GM12878 (cell line): ENCODE results near the gene MRPL36. TPM values are rescaled to one million over a fixed set of nuclear protein-coding genes. Genes with fewer than 3 reads are reported as not detected.
"Not testable (repeated sequence)": the region's sequence is repeated elsewhere in the genome, so short reads cannot be mapped to it uniquely, and the experiment has no call there.

Source experiments
- ATAC-seq: fragments of 200-7000 bp; cut with Tn5 transposase; 3 replicates; pipeline ENCODE4 v1.9.1; 2020; ENCODE audit warnings: mild to moderate bottlenecking, moderate library complexity
- BruUV-seq: library from RNA; stranded (reverse); fragments of 400-500 nt; replicated peaks from 2 replicates; lab custom pipeline; 2021; lab: Mats Ljungman, UMichigan
- CTCF ChIA-PET: fragments of 300-600 bp; sonication (Branson Sonifier 250); formaldehyde crosslinking; extraction: SDS; loops from one replicate; lab custom pipeline; 2021; ENCODE audit warnings: inconsistent platforms; lab: Yijun Ruan, JAX
- POLR2A ChIA-PET: fragments of 350-600 bp; formaldehyde crosslinking; extraction: SDS; loops from one replicate; lab custom pipeline; 2021; ENCODE audit warnings: inconsistent platforms; lab: Charles Lee
- RAD21 ChIA-PET: fragments of 300-600 bp; sonication (Branson Sonifier 250); formaldehyde crosslinking; loops from one replicate; lab custom pipeline; 2023; ENCODE audit warnings: antibody characterized with exemption; ENCODE audit not compliant: unreplicated experiment; lab: Charles Lee
- SMC1A ChIA-PET: fragments of 300-600 bp; sonication (Branson Sonifier 250); formaldehyde crosslinking; loops from one replicate; lab custom pipeline; 2023; ENCODE audit not compliant: unreplicated experiment, uncharacterized antibody; lab: Charles Lee
- DNase-seq: peaks from one replicate; pipeline ENCODE4 v3.0.0-alpha.2; 2011; ENCODE audit warnings: low read depth, low spot score
- FAIRE-seq: peaks from 3 replicates; lab custom pipeline; 2011; peaks lifted over from hg19 to GRCh38; lab: Jason Lieb, UNC
- H2AFZ ChIP-seq: 2 replicates; pipeline ENCODE4 v1.6.0; 2011; ENCODE audit warnings: low read depth, low read length, control low read depth; ENCODE audit not compliant: control insufficient read depth
- H3K27ac ChIP-seq: 2 replicates; pipeline ENCODE4 v1.5.1; 2011; ENCODE audit warnings: control low read depth; ENCODE audit not compliant: control insufficient read depth, insufficient read depth
- H3K27me3 ChIP-seq, 2 experiments: replicated peaks in 1 of 2; 2 replicates each; pipeline versions ENCODE4 v1.6.0 to v1.6.1; 2011; ENCODE audit warnings: low read length in 1 of 2; ENCODE audit not compliant: control insufficient read depth in 2 of 2, insufficient read depth in 2 of 2
- H3K36me3 ChIP-seq, 2 experiments: 2 replicates each; pipeline ENCODE4 v1.5.1; 2011; ENCODE audit warnings: low read length in 1 of 2; ENCODE audit not compliant: control insufficient read depth in 2 of 2, insufficient read depth in 2 of 2
- H3K4me1 ChIP-seq: 2 replicates; pipeline ENCODE4 v1.6.1; 2011; ENCODE audit warnings: mild to moderate bottlenecking, low read length, moderate library complexity, mixed read lengths; ENCODE audit not compliant: control insufficient read depth, insufficient read depth
- H3K4me2 ChIP-seq: 2 replicates; pipeline ENCODE4 v1.6.0; 2011; ENCODE audit warnings: control low read depth; ENCODE audit not compliant: control insufficient read depth, insufficient read depth
- H3K4me3 ChIP-seq: fragments of 200-600 bp; sonication (generic); 2 replicates; pipeline ENCODE4 v1.5.1; 2016
- H3K79me2 ChIP-seq: 2 replicates; pipeline ENCODE4 v1.6.0; 2011; ENCODE audit warnings: low read length; ENCODE audit not compliant: control insufficient read depth, insufficient read depth
- H3K9ac ChIP-seq: 2 replicates; pipeline ENCODE4 v1.8.0; 2011; ENCODE audit warnings: low read length, control low read depth, mixed read lengths; ENCODE audit not compliant: control insufficient read depth, insufficient read depth
- H3K9me3 ChIP-seq: replicated peaks from 3 replicates; pipeline ENCODE4 v1.5.1; 2011; ENCODE audit warnings: mild to moderate bottlenecking, low read length; ENCODE audit not compliant: control insufficient read depth, insufficient read depth
- H4K20me1 ChIP-seq: 2 replicates; pipeline ENCODE4 v1.6.0; 2011; ENCODE audit not compliant: control insufficient read depth, insufficient read depth
- BCL11A ChIP-seq: IDR thresholded peaks from 2 replicates; pipeline ENCODE4 v1.6.1; 2011; ENCODE audit warnings: low read depth, low read length
- CHD2 ChIP-seq: IDR thresholded peaks from 2 replicates; pipeline ENCODE4 v1.6.1; 2011; ENCODE audit warnings: low read depth, low read length, improper control_type of control experiment, borderline replicate concordance
- CTCF ChIP-seq, 3 experiments: IDR thresholded peaks in 2 of 3; conservative IDR thresholded peaks in 1 of 3; 2 replicates each; pipeline ENCODE4 v1.5.1; 2011; ENCODE audit warnings: low read depth in 3 of 3, low read length in 3 of 3, mild to moderate bottlenecking in 3 of 3, control low read depth in 2 of 3, moderate library complexity in 2 of 3, inconsistent platforms in 1 of 3, mixed read lengths in 1 of 3; ENCODE audit not compliant: control insufficient read depth in 2 of 3, insufficient read depth in 1 of 3; ENCODE audit errors: extremely low read depth in 1 of 3
- DPF2 ChIP-seq: fragments of 450-650 bp; IDR thresholded peaks from 2 replicates; pipeline ENCODE4 v1.6.1; 2017; ENCODE audit warnings: mild to moderate bottlenecking
- EZH2 ChIP-seq: IDR thresholded peaks from 2 replicates; pipeline ENCODE4 v1.6.1; 2012; ENCODE audit warnings: low read depth, mild to moderate bottlenecking, control low read depth, inconsistent platforms, low read length, borderline replicate concordance; ENCODE audit not compliant: control insufficient read depth
- LARP7 ChIP-seq: fragments of 450-650 bp; IDR thresholded peaks from 2 replicates; pipeline ENCODE4 v1.6.1; 2017; ENCODE audit warnings: mild to moderate bottlenecking
- MYC ChIP-seq: IDR thresholded peaks from 2 replicates; pipeline ENCODE4 v1.6.1; 2011; ENCODE audit warnings: mild to moderate bottlenecking, low read length, moderate library complexity, inconsistent platforms; ENCODE audit not compliant: insufficient read depth, insufficient replicate concordance, insufficient read length, severe bottlenecking
- NBN ChIP-seq: fragments of 450-650 bp; IDR thresholded peaks from 2 replicates; pipeline ENCODE4 v1.6.1; 2016
- NKRF ChIP-seq: fragments of 450-650 bp; conservative IDR thresholded peaks from 2 replicates; pipeline ENCODE4 v1.6.1; 2017; ENCODE audit warnings: mild to moderate bottlenecking, moderate library complexity
- TCF12 ChIP-seq: IDR thresholded peaks from 2 replicates; pipeline ENCODE4 v1.6.1; 2011; ENCODE audit warnings: low read depth, mild to moderate bottlenecking, low read length
- WGBS: methylation state at CpG from one replicate; pipeline ENCODE4 v1.1.6; 2016; ENCODE audit warnings: low lambda C conversion rate; ENCODE audit not compliant: insufficient replicate concordance, insufficient coverage; ENCODE audit errors: missing lambda C conversion rate; 5-methylcytosine and 5-hydroxymethylcytosine counted together
- in situ Hi-C: fragments of 300-500 bp; cut with MboI; formaldehyde crosslinking; loops from 9 replicates; pipeline ENCODE4 v1.14.3; 2018; ENCODE audit warnings: mixed read lengths
- intact Hi-C: fragments of 100-400 bp; cut with micrococcal nuclease; formaldehyde crosslinking; loops from one replicate; pipeline ENCODE4 v1.14.2; 2022; ENCODE audit not compliant: unreplicated experiment
- polyA plus RNA-seq, 11 experiments: library from polyadenylated mRNA; depleted of rRNA in 4 of 11; unstranded in 6 of 11; stranded (reverse) in 5 of 11; fragments of >200 nt; fragmentation: Nextera tagmentation in 4 of 11; fragmentation: Illumina TruSeq in 1 of 11; extraction: Ambion mirVana in 4 of 11; extraction: Trizol in 1 of 11; gene quantifications; 1 replicate in 1 of 11; 2 replicates in 10 of 11; pipeline versions ENCODE4 v1.2.1 to v1.2.3, GENCODE V29; 2011 to 2016; ENCODE audit warnings: inconsistent platforms in 2 of 11, missing spikeins in 2 of 11, low read depth in 1 of 11
- total RNA-seq, 4 experiments: library from RNA; depleted of rRNA in 3 of 4; stranded (reverse); fragments of >200 nt in 3 of 4; fragmentation: Illumina TruSeq in 1 of 4; extraction: Trizol in 1 of 4; gene quantifications; 2 replicates each; pipeline versions ENCODE4 v1.2.1 to v1.2.3, GENCODE V29; 2013 to 2021

MRPL36 gene
- total and polyA plus RNA-seq, 10 of the 15 experiments (the other 5 are each of a cell fraction or from before 2014, with no cell fraction given) = 89.2 to 559 (median 152) TPM

GRCh38 chr5:1799110-1799601 lies 481 bp downstream of the MRPL36 start (continued):
- 0 out of 2 replicates have a peak, but pooled peaks have one; percentile 26 for TF ChIP-seq NKRF
- 0 out of 6 replicates have a peak, but pooled peaks of 1 of the 3 experiments have one; percentile 15 for TF ChIP-seq CTCF (IDR thresholded peaks at IDR 0.05 in 2 of 3, conservative IDR thresholded peaks at IDR 0.05 in 1 of 3; ENCODE audit: control insufficient read depth in 2 of 3, extremely low read depth in 1 of 3, insufficient read depth in 1 of 3, low read depth in 3 of 3, low read length in 3 of 3)
- peak; percentile 1 for TF ChIP-seq MYC
- TF ChIP-seq DPF2 = no peak
- no peak for TF ChIP-seq CHD2
- TF ChIP-seq NBN = 0 out of 2 replicates have a peak, but pooled peaks have one; percentile 19
- TF ChIP-seq BCL11A = no peak
- no peak for TF ChIP-seq TCF12
- no peak for TF ChIP-seq EZH2
- no peak for TF ChIP-seq LARP7

GRCh38 chr5:1798589-1798988 lies 1.0 kb downstream of the MRPL36 start:
- H3K4me1 ChIP-seq = peaks cover 19% of the 10 kb centered on the region
- H3K79me2 ChIP-seq = peaks cover 67% of the 10 kb centered on the region
- TSS peak; percentile 72 for BruUV-seq
- in situ Hi-C loops = loop anchor here (5.0 kb wide), 1 partner anchor 311 kb away; no protein-coding TSS in a partner anchor
- H3K4me2 ChIP-seq = peak overlapping the region; percentile 98
- H3K9ac ChIP-seq = peak overlapping the region; percentile 78
- not testable (repeated sequence) for H3K27me3 ChIP-seq, H3K9me3 ChIP-seq, H4K20me1 ChIP-seq, DNase-seq, ATAC-seq, FAIRE-seq, H2AFZ ChIP-seq
- ChIA-PET POLR2A (interaction anchor here (0.8 to 1.3 kb wide), 2 partner anchors 16 to 27 kb away, joined by 3 to 6 read pairs; no protein-coding TSS in a partner anchor), SMC1A (interaction anchor here (0.8 to 1.4 kb wide), 6 partner anchors 8 to 178 kb away, joined by 3 to 7 read pairs (median 4); no protein-coding TSS in a partner anchor), CTCF (interaction anchor here (0.9 to 4.7 kb wide), 5 partner anchors 10 to 60 kb away, joined by 3 to 18 read pairs (median 4); no protein-coding TSS in a partner anchor), RAD21 (interaction anchor here (1.1 to 2.0 kb wide), 5 partner anchors 17 to 60 kb away, joined by 4 to 10 read pairs (median 5); no protein-coding TSS in a partner anchor)
- peak overlapping the region; percentile 92 for H3K4me3 ChIP-seq
- intact Hi-C loops = loop anchor here (10.0 kb wide), 1 partner anchor 484 kb away; no protein-coding TSS in a partner anchor
- peaks cover 20 to 22% of the 10 kb centered on the region in 2 experiments for H3K36me3 ChIP-seq
- peak overlapping the region; percentile 79 for H3K27ac ChIP-seq
- 95% methylated on average over 15 of the region's 16 CpGs for whole genome bisulfite sequencing
